Endothelial cell of umbilical vein (primary cell): ENCODE data around the gene CTNNA2. TPM values are rescaled to one million over a fixed set of nuclear protein-coding genes. Genes with fewer than 3 reads are reported as not detected.

Experiments used
- BruUV-seq: library from RNA; stranded (reverse); fragments of 400-500 nt; replicated peaks from 2 replicates; lab custom pipeline; 2021; lab: Mats Ljungman, UMichigan
- CTCF ChIA-PET: fragments of 300-600, 350-600 bp; sonication (Branson Sonifier 250); formaldehyde crosslinking; loops from one replicate; lab custom pipeline; 2021; ENCODE audit warnings: antibody characterized with exemption, inconsistent platforms; lab: Charles Lee
- POLR2A ChIA-PET: fragments of 300-600, 350-600 bp; sonication (Branson Sonifier 250); formaldehyde crosslinking; loops from one replicate; lab custom pipeline; 2021; ENCODE audit warnings: antibody characterized with exemption, inconsistent platforms; lab: Charles Lee
- DNase-seq: peaks from one replicate; pipeline ENCODE4 v3.0.0-alpha.2; 2011; ENCODE audit warnings: low read depth, low spot score
- FAIRE-seq: peaks from 2 replicates; lab custom pipeline; 2011; peaks lifted over from hg19 to GRCh38; lab: Jason Lieb, UNC
- H2AFZ ChIP-seq: 2 replicates; pipeline ENCODE4 v1.6.0; 2012; ENCODE audit warnings: low read depth, low read length, control low read depth, inconsistent platforms
- H3K27ac ChIP-seq: 2 replicates; pipeline ENCODE4 v1.5.1; 2011; ENCODE audit warnings: low read depth, mild to moderate bottlenecking, control low read depth, low read length, moderate library complexity; ENCODE audit not compliant: insufficient read depth
- H3K27me3 ChIP-seq, 2 experiments: 2 replicates each; pipeline versions ENCODE4 v1.6.0 to v1.6.1; 2011; ENCODE audit warnings: low read length in 2 of 2, mixed read lengths in 1 of 2; ENCODE audit not compliant: control insufficient read depth in 2 of 2, insufficient read depth in 2 of 2
- H3K36me3 ChIP-seq, 2 experiments: 2 replicates in 1 of 2; 3 replicates in 1 of 2; pipeline ENCODE4 v1.5.1; 2011; ENCODE audit warnings: low read length in 2 of 2, mild to moderate bottlenecking in 1 of 2, moderate library complexity in 1 of 2; ENCODE audit not compliant: control insufficient read depth in 2 of 2, insufficient read depth in 2 of 2; ENCODE audit errors: extremely low read depth in 1 of 2
- H3K4me1 ChIP-seq: 3 replicates; pipeline ENCODE4 v1.5.1; 2011; ENCODE audit warnings: mild to moderate bottlenecking, low read length; ENCODE audit not compliant: control insufficient read depth, insufficient read depth; ENCODE audit errors: extremely low read depth
- H3K4me2 ChIP-seq: 2 replicates; pipeline ENCODE4 v1.6.1; 2011; ENCODE audit warnings: low read length, control low read depth, mixed read lengths; ENCODE audit not compliant: insufficient read depth
- H3K4me3 ChIP-seq, 3 experiments: fragments of 200-600 bp in 1 of 3; sonication (generic), shearing (Covaris generic) in 1 of 3; replicated peaks in 1 of 3; 2 replicates each; pipeline ENCODE4 v1.5.1; 2011 to 2016; ENCODE audit warnings: control low read depth in 3 of 3, low read length in 3 of 3, mild to moderate bottlenecking in 2 of 3, inconsistent platforms in 1 of 3, low read depth in 1 of 3, moderate library complexity in 1 of 3; ENCODE audit not compliant: insufficient read depth in 1 of 3
- H3K79me2 ChIP-seq: 2 replicates; pipeline ENCODE4 v1.6.0; 2012; ENCODE audit warnings: low read length, inconsistent platforms; ENCODE audit not compliant: control insufficient read depth, insufficient read depth
- H3K9ac ChIP-seq: replicated peaks from 2 replicates; pipeline ENCODE3; 2011; ENCODE audit warnings: low read length, control low read depth; ENCODE audit not compliant: insufficient read depth; ENCODE audit errors: extremely low read depth
- H3K9me1 ChIP-seq: replicated peaks from 3 replicates; pipeline ENCODE4 v1.6.0; 2011; ENCODE audit warnings: mild to moderate bottlenecking, low read length; ENCODE audit not compliant: control insufficient read depth, insufficient read depth; ENCODE audit errors: extremely low read depth
- H3K9me3 ChIP-seq: replicated peaks from 2 replicates; pipeline ENCODE4 v1.5.1; 2012; ENCODE audit warnings: low read length, inconsistent platforms; ENCODE audit not compliant: control insufficient read depth, insufficient read depth
- H4K20me1 ChIP-seq: replicated peaks from 2 replicates; pipeline ENCODE3; 2011; ENCODE audit warnings: mild to moderate bottlenecking, low read length; ENCODE audit not compliant: control insufficient read depth, insufficient read depth; ENCODE audit errors: extremely low read depth
- EZH2 ChIP-seq: IDR thresholded peaks from 2 replicates; pipeline ENCODE4 v1.6.1; 2012; ENCODE audit warnings: borderline replicate concordance, low read depth, mild to moderate bottlenecking, moderate library complexity, low read length, inconsistent platforms; ENCODE audit not compliant: severe bottlenecking
- FOS ChIP-seq: IDR thresholded peaks from 2 replicates; pipeline ENCODE4 v1.6.1; 2011; ENCODE audit warnings: mild to moderate bottlenecking, low read length, moderate library complexity, borderline replicate concordance; ENCODE audit not compliant: insufficient read depth
- GATA2 ChIP-seq: IDR thresholded peaks from 2 replicates; pipeline ENCODE4 v1.7.0; 2011; ENCODE audit warnings: low read depth, mild to moderate bottlenecking, moderate library complexity, mixed read lengths, low read length; ENCODE audit not compliant: insufficient read length, insufficient read depth
- JUN ChIP-seq: IDR thresholded peaks from 2 replicates; pipeline ENCODE4 v1.6.1; 2011; ENCODE audit warnings: borderline replicate concordance, low read depth; ENCODE audit not compliant: insufficient read length, insufficient read depth
- MAX ChIP-seq: IDR thresholded peaks from 2 replicates; pipeline ENCODE4 v1.6.1; 2011; ENCODE audit not compliant: insufficient read depth, insufficient read length
- MYC ChIP-seq: IDR thresholded peaks from one replicate; pipeline ENCODE4 v1.6.1; 2011; ENCODE audit warnings: mild to moderate bottlenecking, low read depth, low read length
- POLR2A ChIP-seq: IDR thresholded peaks from 2 replicates; pipeline ENCODE4 v1.6.1; 2012; ENCODE audit warnings: low read depth, mild to moderate bottlenecking, control low read depth, low read length
- POLR2AphosphoS5 ChIP-seq: IDR thresholded peaks from 2 replicates; pipeline ENCODE4 v1.6.1; 2012; ENCODE audit warnings: low read depth, mild to moderate bottlenecking, control low read depth, low read length, moderate library complexity; ENCODE audit not compliant: insufficient read depth
- dilution Hi-C: fragments of 300-500 bp; cut with MboI; formaldehyde crosslinking; loops from one replicate; pipeline ENCODE4 v1.15.0; 2019; ENCODE audit warnings: low sequenced_read_pairs; ENCODE audit not compliant: extremely low pct_ligation_motif_present
- intact Hi-C: fragments of 100-400 bp; cut with micrococcal nuclease; formaldehyde crosslinking; loops from one replicate; pipeline ENCODE4 v1.10.0; 2022
- polyA plus RNA-seq, 4 experiments: library from polyadenylated mRNA; depleted of rRNA in 3 of 4; stranded (reverse) in 3 of 4; unstranded in 1 of 4; fragments of >200 nt; gene quantifications; 2 replicates each; pipeline versions ENCODE4 v1.2.1 to v1.2.3, GENCODE V29; 2011 to 2012; ENCODE audit warnings: missing spikeins in 1 of 4
- total RNA-seq: library from RNA; stranded (reverse); gene quantifications from 2 replicates; pipeline ENCODE4 v1.2.3, GENCODE V29; 2021
- TF ChIP-seq, protein P1 (sequence below), 2 donors: IDR thresholded peaks; 1 replicate in 1 of 2; 2 replicates in 1 of 2; pipeline ENCODE4 v1.5.1; 2011; ENCODE audit warnings: low read length in 2 of 2, mild to moderate bottlenecking in 2 of 2, moderate library complexity in 2 of 2, control low read depth in 1 of 2, inconsistent platforms in 1 of 2, low read depth in 1 of 2; ENCODE audit not compliant: insufficient read depth in 1 of 2; ENCODE audit errors: extremely low read depth in 1 of 2

Gene CTNNA2
- total and polyA plus RNA-seq, 2 donors (not counting 3 experiments of a cell fraction or from before 2014, with no cell fraction given), result not detected

- FAIRE-seq (no peak), DNase-seq (no peak)
- no peaks in the 10 kb centered on the region for H4K20me1 ChIP-seq
- no peaks in the 10 kb centered on the region for H3K4me1 ChIP-seq
- H3K4me3 ChIP-seq, result no peak overlapping the region
- H3K27ac ChIP-seq, result no peak overlapping the region
- intact Hi-C loops (no loop called here), dilution Hi-C loops (no loop called here)
- peaks cover 4% of the 10 kb centered on the region for H3K9me3 ChIP-seq
- no peak overlapping the region for H2AFZ ChIP-seq
- H3K36me3 ChIP-seq, result no peaks in the 10 kb centered on the region
- ChIA-PET CTCF (no interaction called here), POLR2A (no interaction called here)
- no peaks in the 10 kb centered on the region for H3K79me2 ChIP-seq
- no peak overlapping the region for H3K4me2 ChIP-seq
- H3K9ac ChIP-seq, result no peak overlapping the region
- BruUV-seq, result no TSS peak
- H3K27me3 ChIP-seq, result no peaks in the 10 kb centered on the region
- TF ChIP-seq MYC, result no peak
- TF ChIP-seq EZH2, result no peak
- TF ChIP-seq, protein P1, sequence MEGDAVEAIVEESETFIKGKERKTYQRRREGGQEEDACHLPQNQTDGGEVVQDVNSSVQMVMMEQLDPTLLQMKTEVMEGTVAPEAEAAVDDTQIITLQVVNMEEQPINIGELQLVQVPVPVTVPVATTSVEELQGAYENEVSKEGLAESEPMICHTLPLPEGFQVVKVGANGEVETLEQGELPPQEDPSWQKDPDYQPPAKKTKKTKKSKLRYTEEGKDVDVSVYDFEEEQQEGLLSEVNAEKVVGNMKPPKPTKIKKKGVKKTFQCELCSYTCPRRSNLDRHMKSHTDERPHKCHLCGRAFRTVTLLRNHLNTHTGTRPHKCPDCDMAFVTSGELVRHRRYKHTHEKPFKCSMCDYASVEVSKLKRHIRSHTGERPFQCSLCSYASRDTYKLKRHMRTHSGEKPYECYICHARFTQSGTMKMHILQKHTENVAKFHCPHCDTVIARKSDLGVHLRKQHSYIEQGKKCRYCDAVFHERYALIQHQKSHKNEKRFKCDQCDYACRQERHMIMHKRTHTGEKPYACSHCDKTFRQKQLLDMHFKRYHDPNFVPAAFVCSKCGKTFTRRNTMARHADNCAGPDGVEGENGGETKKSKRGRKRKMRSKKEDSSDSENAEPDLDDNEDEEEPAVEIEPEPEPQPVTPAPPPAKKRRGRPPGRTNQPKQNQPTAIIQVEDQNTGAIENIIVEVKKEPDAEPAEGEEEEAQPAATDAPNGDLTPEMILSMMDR (IDR thresholded peaks at IDR 0.05; ENCODE audit: extremely low read depth in 1 of 2, insufficient read depth in 1 of 2, low read depth in 1 of 2, low read length in 2 of 2), result no peak
- H3K9me1 ChIP-seq, result no peaks in the 10 kb centered on the region
Observed at GRCh38 chr2:80293039-80293438, 780.2 kb downstream of the CTNNA2 start.

DNA sequence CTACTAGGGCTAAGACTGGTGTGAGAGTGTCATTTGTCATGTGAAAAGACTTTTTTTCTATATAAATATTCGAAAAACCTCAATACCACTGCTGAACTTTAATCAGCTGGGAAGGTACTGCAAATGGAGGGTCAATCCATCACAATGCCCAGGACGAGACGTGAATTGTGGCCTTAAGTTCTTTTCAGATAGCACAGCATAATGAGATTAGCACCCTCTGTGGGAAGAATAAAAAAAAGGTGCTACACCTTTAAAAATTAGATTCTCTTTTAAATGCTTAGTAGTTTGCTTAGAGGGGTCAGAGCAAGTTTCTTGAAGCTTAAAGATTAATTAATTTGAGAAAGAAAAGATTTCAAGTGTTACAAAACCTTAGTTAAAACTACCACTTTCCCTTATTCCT is 786.1 kb downstream of the CTNNA2 start:
- BruUV-seq, result no TSS peak
- POLR2A ChIA-PET, result no interaction called here
- intact Hi-C loops (no loop called here), dilution Hi-C loops (no loop called here)
- Histone ChIP-seq H3K27me3 (peaks cover 0 to 11% of the 10 kb centered on the region in 2 experiments), H4K20me1 (no peaks in the 10 kb centered on the region), H3K79me2 (no peaks in the 10 kb centered on the region), H3K4me1 (no peaks in the 10 kb centered on the region), H2AFZ (no peak overlapping the region), H3K9me3 (peaks cover 3% of the 10 kb centered on the region), H3K9ac (no peak overlapping the region), H3K4me3 (no peak overlapping the region), H3K9me1 (no peaks in the 10 kb centered on the region), H3K27ac (no peak overlapping the region), H3K4me2 (no peak overlapping the region), H3K36me3 (no peaks in the 10 kb centered on the region)
- DNase-seq (no peak), FAIRE-seq (no peak)
- CTCF ChIA-PET, result no interaction called here
- TF ChIP-seq FOS, result no peak
- no peak for TF ChIP-seq MYC
- no peak for TF ChIP-seq POLR2AphosphoS5
- TF ChIP-seq JUN, result no peak
- TF ChIP-seq GATA2, result no peak
- TF ChIP-seq EZH2, result no peak
- no peak for TF ChIP-seq POLR2A
- TF ChIP-seq, protein P1 (IDR thresholded peaks at IDR 0.05; ENCODE audit: extremely low read depth in 1 of 2, insufficient read depth in 1 of 2, low read depth in 1 of 2, low read length in 2 of 2), result no peak
- no peak for TF ChIP-seq MAX
